Mesendoderm (in vitro differentiated cells): Measurements from ENCODE around the gene DRGX.

Experiments
- DNase-seq: peaks from one replicate; pipeline ENCODE4 v3.0.0; 2013
- H2AK5ac ChIP-seq: 2 replicates; pipeline ENCODE4 v1.6.1; 2013; ENCODE audit warnings: low read length, inconsistent platforms
- H2BK120ac ChIP-seq: 2 replicates; pipeline ENCODE4 v1.6.1; 2013; ENCODE audit warnings: low read depth, mild to moderate bottlenecking, low read length, moderate library complexity, mixed read lengths
- H2BK15ac ChIP-seq: replicated peaks from 2 replicates; pipeline ENCODE4 v1.6.1; 2013; ENCODE audit warnings: low read depth, mild to moderate bottlenecking, moderate library complexity
- H2BK5ac ChIP-seq: 2 replicates; pipeline ENCODE4 v1.6.1; 2013; ENCODE audit warnings: low read length, inconsistent platforms
- H3K18ac ChIP-seq: 2 replicates; pipeline ENCODE4 v1.6.1; 2013; ENCODE audit warnings: mild to moderate bottlenecking, low read length, mixed read lengths
- H3K23ac ChIP-seq: one replicate; pipeline ENCODE4 v1.6.1; 2013; ENCODE audit warnings: low read length
- H3K27ac ChIP-seq: 2 replicates; pipeline ENCODE4 v1.5.1; 2013; ENCODE audit warnings: low read depth, mild to moderate bottlenecking, inconsistent platforms, low read length, moderate library complexity
- H3K27me3 ChIP-seq: 2 replicates; pipeline ENCODE4 v1.6.1; 2013; ENCODE audit warnings: low read length, control low read depth, mild to moderate bottlenecking, inconsistent platforms; ENCODE audit not compliant: insufficient read depth, poor library complexity
- H3K36me3 ChIP-seq: 2 replicates; pipeline ENCODE4 v1.6.1; 2013; ENCODE audit warnings: low read length, inconsistent platforms; ENCODE audit not compliant: control insufficient read depth, insufficient read depth
- H3K4ac ChIP-seq: one replicate; pipeline ENCODE4 v1.6.1; 2013; ENCODE audit warnings: low read depth, mild to moderate bottlenecking, low read length, moderate library complexity
- H3K4me1 ChIP-seq: 2 replicates; pipeline ENCODE4 v1.6.1; 2013; ENCODE audit warnings: low read depth, low read length, inconsistent platforms; ENCODE audit not compliant: control insufficient read depth
- H3K4me2 ChIP-seq: 2 replicates; pipeline ENCODE4 v1.6.1; 2013; ENCODE audit warnings: low read length
- H3K4me3 ChIP-seq: 2 replicates; pipeline ENCODE4 v1.5.1; 2013; ENCODE audit warnings: mild to moderate bottlenecking, low read length
- H3K56ac ChIP-seq: one replicate; pipeline ENCODE4 v1.6.1; 2013; ENCODE audit warnings: low read length
- H3K79me1 ChIP-seq: 2 replicates; pipeline ENCODE4 v1.6.1; 2013; ENCODE audit warnings: low read length, inconsistent platforms
- H3K79me2 ChIP-seq: 2 replicates; pipeline ENCODE4 v1.6.1; 2013; ENCODE audit warnings: mild to moderate bottlenecking, low read length; ENCODE audit not compliant: control insufficient read depth, insufficient read depth
- H3K9ac ChIP-seq: 2 replicates; pipeline ENCODE4 v1.6.1; 2013; ENCODE audit warnings: low read length, inconsistent platforms
- H4K5ac ChIP-seq: one replicate; pipeline ENCODE4 v1.6.1; 2013; ENCODE audit warnings: low read length
- H4K8ac ChIP-seq: one replicate; pipeline ENCODE4 v1.6.1; 2013; ENCODE audit warnings: low read depth, mild to moderate bottlenecking, control low read depth, low read length, moderate library complexity
- WGBS: extraction: QIAGEN DNeasy Blood & Tissue Kit; methylation state at CpG from one replicate; pipeline ENCODE4 v1.1.7; 2013; ENCODE audit warnings: low lambda C conversion rate, missing lambda C conversion rate; ENCODE audit not compliant: insufficient coverage; ENCODE audit errors: extremely low coverage; 5-methylcytosine and 5-hydroxymethylcytosine counted together

The DRGX gene

GRCh38 chr10:49353026-49353894 is 42.6 kb downstream of the DRGX start:
- Histone ChIP-seq H3K18ac (no peak overlapping the region), H3K27me3 (no peaks in the 10 kb centered on the region), H2BK5ac (no peak overlapping the region), H3K79me1 (no peaks in the 10 kb centered on the region), H3K4me1 (no peaks in the 10 kb centered on the region), H3K9ac (no peak overlapping the region), H3K36me3 (no peaks in the 10 kb centered on the region), H3K4me3 (no peak overlapping the region), H3K79me2 (no peaks in the 10 kb centered on the region), H4K8ac (no peak overlapping the region), H2BK15ac (no peak overlapping the region), H3K27ac (no peak overlapping the region), H3K23ac (no peak overlapping the region), H3K56ac (no peak overlapping the region), H4K5ac (no peak overlapping the region), H2BK120ac (no peak overlapping the region), H3K4ac (no peak overlapping the region), H2AK5ac (no peak overlapping the region), H3K4me2 (no peak overlapping the region)
- peak; percentile 3 for DNase-seq
- whole genome bisulfite sequencing, result no CpG with 5 or more reads among the region's 6 CpGs

- no peak for DNase-seq
- no peak overlapping the region for H3K4ac ChIP-seq
- WGBS, result no CpG with 5 or more reads among the region's 2 CpGs
These were observed 43.6 kb downstream of the DRGX start for GRCh38 chr10:49352323-49352722.

GRCh38 chr10:49351669-49352068 is 44.2 kb downstream of the DRGX start:
- H3K36me3 ChIP-seq, result no peaks in the 10 kb centered on the region
- H4K5ac ChIP-seq, result no peak overlapping the region
- H2BK5ac ChIP-seq, result no peak overlapping the region
- no peak overlapping the region for H3K4ac ChIP-seq
- WGBS, result no CpG with 5 or more reads among the region's 4 CpGs
- no peak overlapping the region for H3K4me3 ChIP-seq
- H3K18ac ChIP-seq, result no peak overlapping the region
- no peak overlapping the region for H3K9ac ChIP-seq
- H2AK5ac ChIP-seq, result no peak overlapping the region
- H3K4me1 ChIP-seq, result no peaks in the 10 kb centered on the region
- no peaks in the 10 kb centered on the region for H3K27me3 ChIP-seq
- H3K56ac ChIP-seq, result no peak overlapping the region
- no peak for DNase-seq
- no peak overlapping the region for H3K23ac ChIP-seq
- no peak overlapping the region for H4K8ac ChIP-seq
- no peaks in the 10 kb centered on the region for H3K79me2 ChIP-seq
- H3K79me1 ChIP-seq, result no peaks in the 10 kb centered on the region
- no peak overlapping the region for H2BK15ac ChIP-seq
- H3K4me2 ChIP-seq, result no peak overlapping the region
- no peak overlapping the region for H2BK120ac ChIP-seq
- no peak overlapping the region for H3K27ac ChIP-seq

More at GRCh38 chr10:49352323-49352722, 43.6 kb downstream of the DRGX start:
- Histone ChIP-seq H2BK5ac (no peak overlapping the region), H2AK5ac (no peak overlapping the region), H3K4me1 (no peaks in the 10 kb centered on the region), H3K79me1 (no peaks in the 10 kb centered on the region), H3K27ac (no peak overlapping the region), H3K56ac (no peak overlapping the region), H4K8ac (no peak overlapping the region), H3K27me3 (no peaks in the 10 kb centered on the region), H3K79me2 (no peaks in the 10 kb centered on the region), H3K9ac (no peak overlapping the region), H3K4me3 (no peak overlapping the region), H3K23ac (no peak overlapping the region), H4K5ac (no peak overlapping the region), H2BK15ac (no peak overlapping the region), H3K36me3 (no peaks in the 10 kb centered on the region), H3K4me2 (no peak overlapping the region), H3K18ac (no peak overlapping the region), H2BK120ac (no peak overlapping the region)

- Histone ChIP-seq H3K79me1 (no peaks in the 10 kb centered on the region), H3K23ac (no peak overlapping the region), H3K56ac (no peak overlapping the region), H2BK15ac (no peak overlapping the region), H3K4ac (no peak overlapping the region), H3K27ac (no peak overlapping the region), H2AK5ac (no peak overlapping the region), H3K18ac (no peak overlapping the region), H3K9ac (no peak overlapping the region), H4K8ac (no peak overlapping the region), H3K4me3 (no peak overlapping the region), H3K4me2 (no peak overlapping the region), H4K5ac (no peak overlapping the region), H2BK5ac (no peak overlapping the region), H3K36me3 (no peaks in the 10 kb centered on the region), H3K27me3 (no peaks in the 10 kb centered on the region), H2BK120ac (no peak overlapping the region), H3K79me2 (no peaks in the 10 kb centered on the region), H3K4me1 (no peaks in the 10 kb centered on the region)
- no peak for DNase-seq
- WGBS, result no CpG with 5 or more reads among the region's 4 CpGs
These were observed 44.9 kb downstream of the DRGX start for GRCh38 chr10:49350846-49351532.

GRCh38 chr10:49350138-49350537 is 45.8 kb downstream of the DRGX start:
- H3K79me2 ChIP-seq, result no peaks in the 10 kb centered on the region
- no peaks in the 10 kb centered on the region for H3K27me3 ChIP-seq
- no peak overlapping the region for H3K27ac ChIP-seq
- no peak overlapping the region for H2BK15ac ChIP-seq
- H3K23ac ChIP-seq, result no peak overlapping the region
- H3K4ac ChIP-seq, result no peak overlapping the region
- H2BK5ac ChIP-seq, result no peak overlapping the region
- H3K36me3 ChIP-seq, result no peaks in the 10 kb centered on the region
- no peak overlapping the region for H3K18ac ChIP-seq
- H2BK120ac ChIP-seq, result no peak overlapping the region
- no peak overlapping the region for H3K9ac ChIP-seq
- H3K4me3 ChIP-seq, result no peak overlapping the region
- DNase-seq, result no peak
- H4K5ac ChIP-seq, result no peak overlapping the region
- H3K56ac ChIP-seq, result no peak overlapping the region
- no peaks in the 10 kb centered on the region for H3K4me1 ChIP-seq
- no peak overlapping the region for H3K4me2 ChIP-seq
- H2AK5ac ChIP-seq, result no peak overlapping the region
- H4K8ac ChIP-seq, result no peak overlapping the region
- H3K79me1 ChIP-seq, result no peaks in the 10 kb centered on the region
